ENCODE results near the gene CA14.
"Not testable (repeated sequence)": the region's sequence is repeated elsewhere in the genome, so short reads cannot be mapped to it uniquely, and the experiment has no call there.

The CA14 gene

DNA sequence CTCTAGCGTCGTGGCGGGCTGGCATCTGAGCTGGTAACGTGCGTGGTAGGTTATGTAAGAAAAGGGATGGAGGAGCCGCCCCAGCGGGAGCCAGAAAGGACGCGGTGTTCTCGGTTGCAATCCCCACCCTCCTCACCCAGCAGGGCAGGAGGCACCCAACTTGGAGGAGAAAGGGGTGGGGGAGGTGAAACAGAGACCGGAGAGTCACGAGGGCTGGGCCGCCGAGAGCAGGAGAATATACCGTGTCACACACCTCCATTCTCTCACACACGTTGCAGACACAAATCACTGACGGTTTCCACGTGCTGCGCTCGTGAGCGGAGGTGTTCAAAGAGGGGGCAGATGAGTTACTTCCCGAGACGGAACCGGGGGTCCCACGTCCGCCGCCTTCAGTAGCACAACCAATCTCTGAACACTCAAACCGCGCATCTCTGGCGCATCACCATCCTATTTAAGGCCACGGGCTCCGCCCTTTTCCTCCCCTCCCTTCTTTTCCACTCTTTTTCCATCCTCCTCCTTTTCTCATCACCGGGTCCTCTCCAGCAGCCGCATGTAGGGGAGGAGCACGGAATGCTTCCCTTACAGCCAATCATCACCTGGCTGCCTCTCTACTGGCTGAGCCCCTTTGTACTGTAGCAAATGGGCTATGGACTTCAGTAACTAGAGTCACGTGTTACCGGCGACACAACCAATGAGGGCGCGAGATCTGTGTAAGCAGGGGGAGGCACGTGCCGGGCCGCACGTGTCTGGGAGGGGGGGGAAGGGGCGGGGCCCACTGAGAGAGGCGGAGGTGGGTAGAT, 24.4 kb downstream of the CA14 start, which contains the start of gene CIART:
Gene CIART, plus strand, starts transcription at position 797 of the 800 bp plus-strand sequence. CDS start 714 bp downstream, outside the sequence.
- peak; percentile 91 for DNase-seq

GRCh38 chr1:150282558-150282958, 25.0 kb downstream of the CA14 start:
- no peak for DNase-seq

DNA sequence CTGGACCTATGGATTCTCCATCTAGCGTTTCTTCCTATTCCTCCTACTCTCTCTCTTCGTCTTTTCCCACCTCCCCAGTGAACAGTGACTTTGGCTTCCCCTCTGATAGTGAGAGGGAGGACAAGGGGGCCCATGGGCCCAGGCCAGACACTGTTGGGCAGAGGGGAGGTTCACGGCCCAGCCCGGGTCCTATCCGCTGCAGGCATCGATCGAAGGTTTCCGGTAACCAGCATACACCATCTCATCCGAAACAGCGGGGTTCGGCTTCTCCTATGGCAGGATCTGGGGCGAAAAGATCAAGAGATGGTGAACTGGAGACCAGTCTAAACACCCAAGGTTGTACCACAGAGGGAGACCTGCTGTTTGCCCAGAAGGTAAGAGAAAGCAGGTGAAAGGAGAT, 25.7 kb downstream of the CA14 start:
- no peak for DNase-seq

DNA sequence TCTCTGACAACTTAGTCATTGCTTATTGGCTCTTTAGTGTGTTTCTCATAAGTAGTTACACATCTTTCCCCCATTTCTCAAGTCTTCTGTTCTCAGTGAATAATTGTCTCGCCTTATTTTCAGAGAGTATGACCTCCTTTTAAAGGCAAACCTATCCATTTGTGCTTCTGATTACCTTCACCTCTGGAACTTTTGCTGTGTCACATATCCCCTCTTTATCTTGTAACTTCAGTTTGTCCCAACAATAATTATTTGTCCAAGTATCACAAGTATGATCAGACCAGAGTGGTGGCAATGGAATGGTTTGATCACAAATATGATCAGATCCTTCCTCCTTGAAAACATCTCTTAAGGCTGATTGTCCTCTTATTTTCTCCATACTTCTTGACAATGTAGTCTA, 30.8 kb downstream of the CA14 start:
- DNase-seq = no peak

DNA sequence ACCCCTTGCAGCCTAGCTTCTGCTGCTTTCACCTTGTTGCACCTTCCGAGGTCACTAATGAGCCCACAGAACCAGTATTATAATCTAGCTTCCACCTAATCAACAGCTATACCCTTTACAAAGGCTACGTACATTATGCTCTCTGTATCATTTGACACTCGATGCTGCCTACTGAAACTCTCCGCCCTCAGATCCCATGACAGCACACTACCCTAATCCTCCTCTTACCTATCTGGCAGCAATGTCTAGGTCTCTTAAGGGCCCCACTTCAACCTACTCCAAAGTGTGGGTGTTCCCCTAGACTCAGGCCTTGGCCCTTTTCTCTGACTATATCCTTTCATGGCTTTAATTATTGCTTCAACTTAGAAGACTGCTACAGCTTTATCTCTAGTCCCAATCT, 31.2 kb downstream of the CA14 start:
- DNase-seq = no peak

- peak; percentile 93 for DNase-seq
Measured at GRCh38 chr1:150293433-150294253, 36.1 kb downstream of the CA14 start, which contains the start of gene MRPS21. MRPS21 (plus strand) TSS chr1:150293861; CDS start chr1:150294367, 506 bp downstream.

DNA sequence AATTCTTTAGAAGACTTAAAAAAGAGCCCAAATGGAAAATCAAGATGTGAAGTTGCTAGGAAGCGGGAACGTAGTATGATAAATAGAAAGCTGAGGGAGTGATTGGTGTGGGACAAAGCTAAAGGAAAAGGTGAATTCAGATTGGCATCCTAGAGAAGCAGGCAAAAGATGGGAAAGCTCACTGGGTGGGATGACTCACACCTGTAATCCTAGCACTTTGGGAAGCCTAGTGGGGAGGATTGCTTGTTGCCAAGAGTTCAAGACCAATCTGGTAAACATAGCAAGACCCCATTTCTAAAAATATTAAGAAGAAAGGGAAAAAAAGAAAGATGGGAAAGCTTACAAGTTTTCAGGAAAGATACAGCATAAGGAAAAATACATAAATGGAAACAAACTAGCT, 37.9 kb downstream of the CA14 start:
- DNase-seq = no peak

- no peak for DNase-seq
Measured at GRCh38 chr1:150299716-150300115, 42.1 kb downstream of the CA14 start.

DNA sequence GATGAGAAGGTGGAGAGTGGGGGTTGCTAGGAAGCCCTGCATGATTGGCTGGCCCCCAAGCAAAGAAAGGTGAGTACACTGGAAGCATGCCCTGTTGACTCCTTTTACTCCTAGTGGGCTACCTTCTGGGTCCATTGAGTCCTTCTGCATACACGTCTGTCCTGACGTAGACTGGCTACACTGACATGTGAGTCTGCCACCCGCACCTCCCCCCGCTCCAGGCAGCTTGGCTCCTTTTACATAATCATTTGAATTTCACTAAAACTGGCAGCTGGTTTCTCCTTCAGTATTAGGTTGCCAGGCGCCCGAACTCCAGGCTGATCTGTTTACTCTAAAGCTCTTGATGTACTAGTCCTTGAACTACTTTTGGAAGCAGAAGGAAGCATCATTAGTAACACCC, 44.8 kb downstream of the CA14 start:
- DNase-seq = no peak

GRCh38 chr1:150302902-150303301, 45.3 kb downstream of the CA14 start:
- no peak for DNase-seq

DNA sequence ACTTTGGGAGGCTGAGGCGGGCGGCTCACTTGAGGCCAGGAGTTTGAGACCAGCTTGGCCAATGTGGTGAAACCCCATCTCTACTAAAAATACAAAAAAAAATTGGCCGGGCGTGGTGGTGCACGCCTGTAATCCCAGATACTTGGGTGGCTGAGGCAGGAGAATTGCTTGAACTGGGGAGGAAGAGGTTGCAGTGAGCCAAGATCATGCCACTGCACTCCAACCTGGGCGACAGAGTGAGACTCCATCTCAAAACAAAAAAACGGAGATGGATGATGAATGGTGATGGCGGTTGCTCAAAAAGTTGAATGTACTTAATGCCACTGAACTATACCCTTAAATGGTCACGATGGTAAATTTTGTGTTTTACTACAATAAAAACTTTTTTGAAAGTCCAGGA, 51.0 kb downstream of the CA14 start:
- not testable (repeated sequence) for DNase-seq

GRCh38 chr1:150309758-150310508, 52.4 kb downstream of the CA14 start:
- no peak for DNase-seq

DNA sequence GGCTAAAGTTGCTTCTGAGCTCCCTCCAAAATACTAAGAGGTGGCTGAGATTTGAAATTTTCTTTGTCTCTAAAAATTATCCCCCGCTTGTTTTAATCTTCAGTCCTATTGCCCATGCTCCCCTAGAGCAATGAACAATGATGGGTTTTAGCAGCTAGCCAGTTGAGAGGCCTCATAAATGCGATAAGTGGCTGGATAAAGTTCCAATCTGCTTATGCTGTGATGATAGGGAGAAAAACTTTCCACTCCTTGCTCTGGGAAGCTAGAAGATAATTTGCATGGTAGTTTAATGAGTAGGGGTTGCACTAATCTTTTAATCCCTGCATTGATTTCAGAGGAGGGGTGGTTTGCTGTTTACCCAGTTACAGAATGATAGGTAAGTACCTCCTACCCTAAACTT, 54.2 kb downstream of the CA14 start:
- no peak for DNase-seq
